ENCODE data around the gene FCN2.

- TF ChIP-seq, protein P1, sequence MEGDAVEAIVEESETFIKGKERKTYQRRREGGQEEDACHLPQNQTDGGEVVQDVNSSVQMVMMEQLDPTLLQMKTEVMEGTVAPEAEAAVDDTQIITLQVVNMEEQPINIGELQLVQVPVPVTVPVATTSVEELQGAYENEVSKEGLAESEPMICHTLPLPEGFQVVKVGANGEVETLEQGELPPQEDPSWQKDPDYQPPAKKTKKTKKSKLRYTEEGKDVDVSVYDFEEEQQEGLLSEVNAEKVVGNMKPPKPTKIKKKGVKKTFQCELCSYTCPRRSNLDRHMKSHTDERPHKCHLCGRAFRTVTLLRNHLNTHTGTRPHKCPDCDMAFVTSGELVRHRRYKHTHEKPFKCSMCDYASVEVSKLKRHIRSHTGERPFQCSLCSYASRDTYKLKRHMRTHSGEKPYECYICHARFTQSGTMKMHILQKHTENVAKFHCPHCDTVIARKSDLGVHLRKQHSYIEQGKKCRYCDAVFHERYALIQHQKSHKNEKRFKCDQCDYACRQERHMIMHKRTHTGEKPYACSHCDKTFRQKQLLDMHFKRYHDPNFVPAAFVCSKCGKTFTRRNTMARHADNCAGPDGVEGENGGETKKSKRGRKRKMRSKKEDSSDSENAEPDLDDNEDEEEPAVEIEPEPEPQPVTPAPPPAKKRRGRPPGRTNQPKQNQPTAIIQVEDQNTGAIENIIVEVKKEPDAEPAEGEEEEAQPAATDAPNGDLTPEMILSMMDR (IDR thresholded peaks at IDR 0.05) = no peak
- TF ChIP-seq POLR2A (IDR thresholded peaks at IDR 0.05) = no peak
These were observed 42.3 kb downstream of the FCN2 start for GRCh38 chr9:134922932-134923240.
